H1 (cell line): ENCODE results near the gene MMP7. TPM values are rescaled to one million over a fixed set of nuclear protein-coding genes. Genes with fewer than 3 reads are reported as not detected.

Source experiments
- CTCF ChIA-PET: fragments of 300-600 bp; sonication (Branson Sonifier 250); formaldehyde crosslinking; loops from one replicate; lab custom pipeline; 2021; ENCODE audit not compliant: partially characterized antibody; lab: Charles Lee
- POLR2A ChIA-PET: fragments of 300-600 bp; sonication (Branson Sonifier 250); formaldehyde crosslinking; loops from one replicate; lab custom pipeline; 2021; ENCODE audit warnings: inconsistent platforms; ENCODE audit not compliant: partially characterized antibody; lab: Charles Lee
- DNase-seq, 2 experiments: peaks; one replicate each; pipeline versions ENCODE4 v3.0.0 to v3.0.0-alpha.2; 2010 to 2022; ENCODE audit warnings: low spot score in 2 of 2, low read depth in 1 of 2, mixed read lengths in 1 of 2
- FAIRE-seq: peaks from 2 replicates; lab custom pipeline; 2011; peaks lifted over from hg19 to GRCh38; lab: Jason Lieb, UNC
- H2AFZ ChIP-seq: 2 replicates; pipeline ENCODE4 v1.8.1; 2012; ENCODE audit warnings: low read length, inconsistent platforms
- H2AK5ac ChIP-seq: 2 replicates; pipeline ENCODE4 v1.6.1; 2013; ENCODE audit warnings: low read depth, low read length
- H2BK120ac ChIP-seq: replicated peaks from 2 replicates; pipeline ENCODE3; 2013; ENCODE audit warnings: low read depth, low read length, inconsistent platforms
- H2BK12ac ChIP-seq: 2 replicates; pipeline ENCODE4 v1.6.1; 2013; ENCODE audit warnings: low read depth, low read length
- H2BK15ac ChIP-seq: 2 replicates; pipeline ENCODE4 v1.6.1; 2013; ENCODE audit warnings: low read length
- H2BK20ac ChIP-seq: 2 replicates; pipeline ENCODE4 v1.6.1; 2013; ENCODE audit warnings: low read length
- H2BK5ac ChIP-seq: 2 replicates; pipeline ENCODE4 v1.6.1; 2013; ENCODE audit warnings: low read depth, low read length
- H3K14ac ChIP-seq: 2 replicates; pipeline ENCODE4 v1.6.1; 2013; ENCODE audit warnings: inconsistent platforms; ENCODE audit not compliant: insufficient read length
- H3K18ac ChIP-seq: 2 replicates; pipeline ENCODE4 v1.6.1; 2013; ENCODE audit warnings: low read length; ENCODE audit errors: extremely low read depth
- H3K23ac ChIP-seq: 2 replicates; pipeline ENCODE4 v1.6.1; 2013; ENCODE audit warnings: inconsistent platforms; ENCODE audit not compliant: insufficient read length
- H3K23me2 ChIP-seq: 2 replicates; pipeline ENCODE4 v1.6.1; 2013; ENCODE audit warnings: low read depth, low read length
- H3K27ac ChIP-seq: 2 replicates; pipeline ENCODE4 v1.6.1; 2011; ENCODE audit warnings: low read depth, low read length, inconsistent platforms
- H3K27me3 ChIP-seq, 4 experiments: replicated peaks in 1 of 4; 1 replicate in 1 of 4; 2 replicates in 3 of 4; pipeline versions ENCODE4 v1.6.1 to v1.8.1; 2011 to 2013; ENCODE audit warnings: low read length in 3 of 4, mild to moderate bottlenecking in 3 of 4, inconsistent platforms in 2 of 4, mixed read lengths in 2 of 4, moderate library complexity in 1 of 4; ENCODE audit not compliant: control insufficient read depth in 3 of 4, insufficient read depth in 3 of 4; ENCODE audit errors: extremely low read depth in 1 of 4
- H3K36me3 ChIP-seq, 4 experiments: 2 replicates each; pipeline versions ENCODE4 v1.6.1 to v1.8.1; 2011 to 2013; ENCODE audit warnings: mild to moderate bottlenecking in 4 of 4, low read length in 3 of 4, moderate library complexity in 2 of 4, control low read depth in 1 of 4, inconsistent platforms in 1 of 4; ENCODE audit not compliant: insufficient read depth in 4 of 4, control insufficient read depth in 2 of 4
- H3K4ac ChIP-seq: replicated peaks from 2 replicates; pipeline ENCODE3; 2013; ENCODE audit warnings: low read length, low read depth, mixed read lengths, inconsistent platforms; ENCODE audit not compliant: insufficient read length
- H3K4me1 ChIP-seq, 4 experiments: replicated peaks in 1 of 4; 1 replicate in 1 of 4; 2 replicates in 3 of 4; pipeline versions ENCODE4 v1.6.1 to v1.8.1; 2011 to 2013; ENCODE audit warnings: low read length in 3 of 4, inconsistent platforms in 2 of 4, mixed read lengths in 1 of 4; ENCODE audit not compliant: insufficient read depth in 4 of 4, control insufficient read depth in 3 of 4
- H3K4me2 ChIP-seq, 2 experiments: 2 replicates each; pipeline versions ENCODE4 v1.6.1 to v1.8.1; 2011 to 2013; ENCODE audit warnings: low read depth in 2 of 2, low read length in 2 of 2, control low read depth in 1 of 2, inconsistent platforms in 1 of 2, mild to moderate bottlenecking in 1 of 2; ENCODE audit not compliant: insufficient read depth in 1 of 2
- H3K4me3 ChIP-seq, 4 experiments: fragments of 200-600, 300-600 bp in 1 of 4; sonication (generic), shearing (Covaris generic), sonication (Bioruptor Twin) in 1 of 4; 2 replicates each; pipeline versions ENCODE4 v1.5.1 to v1.8.1; 2011 to 2016; ENCODE audit warnings: low read length in 4 of 4, low read depth in 3 of 4, control low read depth in 2 of 4, inconsistent platforms in 2 of 4, mild to moderate bottlenecking in 2 of 4, mixed read lengths in 1 of 4, moderate library complexity in 1 of 4; ENCODE audit not compliant: insufficient read depth in 2 of 4; ENCODE audit errors: extremely low read depth in 1 of 4
- H3K56ac ChIP-seq: replicated peaks from 2 replicates; pipeline ENCODE3; 2013; ENCODE audit warnings: low read depth, mild to moderate bottlenecking, mixed read lengths, low read length, inconsistent platforms; ENCODE audit not compliant: insufficient read length
- H3K79me1 ChIP-seq: 2 replicates; pipeline ENCODE4 v1.6.1; 2013; ENCODE audit warnings: low read depth, low read length, control low read depth
- H3K79me2 ChIP-seq, 2 experiments: 2 replicates each; pipeline versions ENCODE4 v1.6.1 to v1.8.1; 2012 to 2013; ENCODE audit warnings: low read length in 2 of 2, mild to moderate bottlenecking in 2 of 2, inconsistent platforms in 1 of 2; ENCODE audit not compliant: insufficient read depth in 2 of 2, control insufficient read depth in 1 of 2
- H3K9ac ChIP-seq, 4 experiments: replicated peaks in 1 of 4; 1 replicate in 1 of 4; 2 replicates in 3 of 4; pipeline versions ENCODE4 v1.6.1 to v1.8.1; 2011 to 2013; ENCODE audit warnings: low read depth in 3 of 4, low read length in 3 of 4, control low read depth in 2 of 4, mild to moderate bottlenecking in 2 of 4, moderate library complexity in 2 of 4, inconsistent platforms in 1 of 4; ENCODE audit errors: extremely low read depth in 1 of 4
- H3K9me3 ChIP-seq, 2 experiments: 2 replicates each; pipeline versions ENCODE4 v1.6.1 to v1.8.1; 2012 to 2013; ENCODE audit warnings: mild to moderate bottlenecking in 2 of 2, moderate library complexity in 2 of 2, control low read depth in 1 of 2, inconsistent platforms in 1 of 2, low read depth in 1 of 2, low read length in 1 of 2, mixed read lengths in 1 of 2; ENCODE audit not compliant: insufficient read depth in 2 of 2
- H4K20me1 ChIP-seq, 2 experiments: replicated peaks in 1 of 2; 2 replicates each; pipeline versions ENCODE3 to v1.8.1; 2011 to 2013; ENCODE audit warnings: inconsistent platforms in 2 of 2, low read length in 2 of 2, mild to moderate bottlenecking in 1 of 2; ENCODE audit not compliant: insufficient read depth in 2 of 2, control insufficient read depth in 1 of 2
- H4K5ac ChIP-seq: 2 replicates; pipeline ENCODE4 v1.6.1; 2013; ENCODE audit warnings: low read length, low read depth, mixed read lengths, inconsistent platforms; ENCODE audit not compliant: insufficient read length
- H4K8ac ChIP-seq: 2 replicates; pipeline ENCODE4 v1.8.0; 2013; ENCODE audit warnings: mild to moderate bottlenecking, moderate library complexity, low read length, inconsistent platforms; ENCODE audit not compliant: insufficient read depth; ENCODE audit errors: extremely low read depth
- H4K91ac ChIP-seq: replicated peaks from 2 replicates; pipeline ENCODE3; 2013; ENCODE audit warnings: low read length, mixed read lengths, inconsistent platforms; ENCODE audit not compliant: insufficient read length
- CBX5 ChIP-seq: fragments of 300-800, 300-1000 bp; sonication (generic); IDR thresholded peaks from 2 replicates; pipeline ENCODE4 v1.7.1; 2016; ENCODE audit warnings: antibody characterized with exemption, low read length, low read depth
- EZH2 ChIP-seq: fragments of 200-600 bp; sonication (generic); IDR thresholded peaks from 2 replicates; pipeline ENCODE4 v1.7.1; 2012; ENCODE audit warnings: low read depth, mild to moderate bottlenecking, moderate library complexity, low read length, inconsistent platforms; ENCODE audit not compliant: severe bottlenecking
- KDM4A ChIP-seq: IDR thresholded peaks from one replicate; pipeline ENCODE4 v1.7.1; 2012; ENCODE audit warnings: low read depth, mild to moderate bottlenecking, moderate library complexity, low read length, inconsistent platforms; ENCODE audit not compliant: severe bottlenecking
- KDM5A ChIP-seq: fragments of 200-600 bp; IDR thresholded peaks from 2 replicates; pipeline ENCODE4 v1.7.1; 2012; ENCODE audit warnings: mild to moderate bottlenecking, low read length, inconsistent platforms, mixed read lengths
- NANOG ChIP-seq: IDR thresholded peaks from 2 replicates; pipeline ENCODE4 v1.6.1; 2011; ENCODE audit warnings: low read length, low read depth, mild to moderate bottlenecking, inconsistent platforms; ENCODE audit not compliant: insufficient read depth, poor library complexity, severe bottlenecking
- NRF1 ChIP-seq: IDR thresholded peaks from 2 replicates; pipeline ENCODE4 v1.6.1; 2011; ENCODE audit warnings: mild to moderate bottlenecking, low read depth, low read length, improper control_type of control experiment
- POLR2A ChIP-seq, 2 experiments: IDR thresholded peaks; 1 replicate in 1 of 2; 2 replicates in 1 of 2; pipeline ENCODE4 v1.6.1; 2011; ENCODE audit warnings: low read depth in 2 of 2, low read length in 2 of 2, mild to moderate bottlenecking in 2 of 2; ENCODE audit errors: control extremely low read depth in 1 of 2
- POU5F1 ChIP-seq: IDR thresholded peaks from 2 replicates; pipeline ENCODE4 v1.6.1; 2011; ENCODE audit warnings: low read depth, mild to moderate bottlenecking, low read length, moderate library complexity
- SAP30 ChIP-seq: fragments of 300-600 bp; sonication (generic); IDR thresholded peaks from 2 replicates; pipeline ENCODE4 v1.7.1; 2012; ENCODE audit warnings: low read length, moderate library complexity, mild to moderate bottlenecking, inconsistent platforms; ENCODE audit not compliant: insufficient read depth, insufficient replicate concordance
- SIN3A ChIP-seq, 2 experiments: IDR thresholded peaks in 1 of 2; conservative IDR thresholded peaks in 1 of 2; 2 replicates each; pipeline ENCODE4 v1.6.1; 2011 to 2012; ENCODE audit warnings: low read length in 2 of 2, improper control_type of control experiment in 1 of 2, low read depth in 1 of 2, mild to moderate bottlenecking in 1 of 2
- SIX5 ChIP-seq: IDR thresholded peaks from 2 replicates; pipeline ENCODE4 v1.6.1; 2011; ENCODE audit warnings: mild to moderate bottlenecking, low read depth, low read length
- SRF ChIP-seq: IDR thresholded peaks from 2 replicates; pipeline ENCODE4 v1.6.1; 2011; ENCODE audit warnings: mild to moderate bottlenecking, low read depth, low read length, moderate library complexity
- USF2 ChIP-seq: IDR thresholded peaks from 2 replicates; pipeline ENCODE4 v1.6.1; 2011; ENCODE audit warnings: low read length, improper control_type of control experiment
- WGBS, 2 experiments: shearing (Covaris generic) in 1 of 2; methylation state at CpG; one replicate each; pipeline versions ENCODE4 v1.1.6 to v1.1.7; 2013 to 2015; ENCODE audit warnings: low lambda C conversion rate in 2 of 2, mixed read lengths in 2 of 2, inconsistent platforms in 1 of 2, low coverage in 1 of 2, missing lambda C conversion rate in 1 of 2; ENCODE audit not compliant: insufficient replicate concordance in 2 of 2, insufficient coverage in 1 of 2, insufficient read length in 1 of 2; ENCODE audit errors: extremely low coverage in 1 of 2, missing lambda C conversion rate in 1 of 2; 5-methylcytosine and 5-hydroxymethylcytosine counted together
- polyA plus RNA-seq, 7 experiments: library from polyadenylated mRNA; depleted of rRNA in 3 of 7; stranded (reverse) in 5 of 7; unstranded in 2 of 7; fragments of >200 nt in 5 of 7; fragments of 200-250 nt in 2 of 7; gene quantifications; 1 replicate in 5 of 7; 2 replicates in 1 of 7; 4 replicates in 1 of 7; pipeline versions ENCODE4 v1.2.1 to v1.2.3, GENCODE V29; 2011 to 2013; ENCODE audit warnings: missing spikeins in 2 of 7, mixed read lengths in 2 of 7
- total RNA-seq: library from RNA; stranded (reverse); fragmentation: NEBNext Ultra II Directional; extraction: Animal tissue kit (Norgen Biotek cat#: 25700); gene quantifications from 2 replicates; pipeline ENCODE4 v1.2.1, GENCODE V29; 2021

Gene MMP7
- total and polyA plus RNA-seq, 2 of the 8 experiments (the other 6 are each of a cell fraction or from before 2014, with no cell fraction given), result not detected

DNA sequence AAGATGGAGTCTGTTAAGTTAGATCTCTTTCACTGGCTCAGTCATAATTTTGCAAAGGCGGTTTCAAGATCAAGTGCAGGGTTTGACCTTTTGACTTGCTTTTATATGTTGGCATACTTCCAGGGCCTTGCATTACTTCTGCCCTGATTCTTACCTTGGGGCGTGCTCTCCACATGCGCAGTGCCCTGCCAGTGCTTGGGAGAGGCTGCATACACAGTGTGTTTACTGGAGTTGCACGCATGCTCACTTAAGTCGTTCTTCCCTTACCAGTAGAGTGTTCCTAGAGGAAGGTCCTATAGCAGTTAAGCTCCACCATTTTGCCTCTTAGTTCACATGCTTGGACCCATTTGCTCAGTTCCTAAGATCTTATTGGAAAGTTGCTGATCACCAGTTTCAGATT, 57.0 kb downstream of the MMP7 start:
- POLR2A ChIA-PET, result no interaction called here
- no peak for FAIRE-seq
- 95% methylated on average over 5 of the region's 5 CpGs; no CpG with 5 or more reads in 1 of the 2 experiments for WGBS, 2 experiments
- TF ChIP-seq SIN3A (conservative IDR thresholded peaks at IDR 0.05 in 1 of 2, IDR thresholded peaks at IDR 0.05 in 1 of 2; ENCODE audit: low read depth in 1 of 2, low read length in 2 of 2) (no peak), NANOG (no peak), CBX5 (no peak), NRF1 (no peak), POU5F1 (no peak), SAP30 (no peak), SRF (no peak), KDM5A (no peak), USF2 (no peak), POLR2A (IDR thresholded peaks at IDR 0.05; ENCODE audit: control extremely low read depth in 1 of 2, low read depth in 2 of 2, low read length in 2 of 2) (no peak), EZH2 (no peak), SIX5 (no peak), KDM4A (no peak)

More for the DNA sequence above, 57.0 kb downstream of the MMP7 start:
- no peak overlapping the region for H2AFZ ChIP-seq
- no peak for DNase-seq
- no peak overlapping the region for H2BK5ac ChIP-seq
- H3K36me3 ChIP-seq, result no peaks in the 10 kb centered on the region
- no peak overlapping the region for H3K56ac ChIP-seq
- no peak overlapping the region for H2BK20ac ChIP-seq
- H3K79me1 ChIP-seq, result no peaks in the 10 kb centered on the region
- H3K4ac ChIP-seq, result no peak overlapping the region
- no peak overlapping the region for H3K27ac ChIP-seq
- no peak overlapping the region for H2BK12ac ChIP-seq
- H2AK5ac ChIP-seq, result no peak overlapping the region
- H3K14ac ChIP-seq, result no peak overlapping the region
- H3K23me2 ChIP-seq, result no peaks in the 10 kb centered on the region
- H4K91ac ChIP-seq, result no peak overlapping the region
- H3K79me2 ChIP-seq, result no peaks in the 10 kb centered on the region
- no peak overlapping the region for H4K5ac ChIP-seq
- no peaks in the 10 kb centered on the region for H3K9me3 ChIP-seq
- CTCF ChIA-PET, result interaction anchor here (0.8 to 1.0 kb wide), 2 partner anchors 22 to 73 kb away, joined by 3 read pairs; no protein-coding TSS in a partner anchor
- H3K4me3 ChIP-seq, result no peak overlapping the region
- no peak overlapping the region for H2BK15ac ChIP-seq
- H4K8ac ChIP-seq, result no peak overlapping the region
- H3K27me3 ChIP-seq, result no peaks in the 10 kb centered on the region
- H3K4me1 ChIP-seq, result peaks cover 0 to 5% (median 0%) of the 10 kb centered on the region in 4 experiments; a peak in 1 of 7 replicates
- H2BK120ac ChIP-seq, result no peak overlapping the region
- H3K9ac ChIP-seq, result no peak overlapping the region
- no peak overlapping the region for H3K4me2 ChIP-seq
- H3K18ac ChIP-seq, result no peak overlapping the region
- no peak overlapping the region for H3K23ac ChIP-seq
- no peaks in the 10 kb centered on the region for H4K20me1 ChIP-seq
